ENCODE results near the gene TMEM61. TPM values are rescaled to one million over a fixed set of nuclear protein-coding genes. Genes with fewer than 3 reads are reported as not detected.
"Not testable (repeated sequence)": the region's sequence is repeated elsewhere in the genome, so short reads cannot be mapped to it uniquely, and the experiment has no call there.

The TMEM61 gene
- total and polyA plus RNA-seq, 2 donors (not counting 1 experiment from before 2014, with no cell fraction given) = not detected

GRCh38 chr1:54962612-54963395 is 17.6 kb upstream of the TMEM61 start:
- Histone ChIP-seq H3K4me2 (replicated peaks; ENCODE audit: low read depth, low read length, poor library complexity, severe bottlenecking) (no peak overlapping the region), H3K9me3 (ENCODE audit: control extremely low read depth in 1 of 3, control insufficient read depth in 2 of 3, insufficient read depth in 1 of 3, low read length in 2 of 3) (peaks cover 4 to 7% (median 4%) of the 10 kb centered on the region in 3 donors), H3K79me2 (ENCODE audit: control insufficient read depth, insufficient read depth, low read length) (no peaks in the 10 kb centered on the region), H3K36me3 (replicated peaks in 1 of 2; ENCODE audit: control extremely low read depth in 1 of 2, control insufficient read depth in 1 of 2, extremely low read depth in 1 of 2, insufficient read depth in 2 of 2, low read length in 1 of 2) (no peaks in the 10 kb centered on the region), H3K4me1 (ENCODE audit: control insufficient read depth in 2 of 2, insufficient read depth in 2 of 2, low read length in 2 of 2) (peaks cover 8 to 14% of the 10 kb centered on the region in 2 donors), H3K4me3 (ENCODE audit: control extremely low read depth in 1 of 5, extremely low read depth in 1 of 5, insufficient read depth in 1 of 5, low read depth in 2 of 5, low read length in 4 of 5) (no peak overlapping the region), H3K27me3 (replicated peaks in 1 of 4; ENCODE audit: control extremely low read depth in 1 of 4, control insufficient read depth in 3 of 4, insufficient read depth in 4 of 4, low read length in 3 of 4) (no peaks in the 10 kb centered on the region), H3K27ac (ENCODE audit: low read length in 2 of 2) (no peak overlapping the region), H2AFZ (ENCODE audit: insufficient read depth, low read depth, low read length, poor library complexity, severe bottlenecking) (no peak overlapping the region), H3K9ac (ENCODE audit: low read length) (no peak overlapping the region), H4K20me1 (ENCODE audit: control insufficient read depth, insufficient read depth, low read length, poor library complexity, severe bottlenecking) (no peaks in the 10 kb centered on the region)
- Mint-ChIP-seq H3K27me3 (no peaks in the 10 kb centered on the region), H3K4me1 (peaks cover 14% of the 10 kb centered on the region), H3K9me3 (ENCODE audit: insufficient read depth) (peaks cover 2% of the 10 kb centered on the region), H3K27ac (no peak overlapping the region), H3K4me3 (no peak overlapping the region)
- DNase-seq = no peak
- ChIA-PET POLR2A (no interaction called here), CTCF (interaction anchor here (0.8 kb wide), 1 partner anchor 16 kb away, joined by 3 read pairs; no protein-coding TSS in a partner anchor)
- TF ChIP-seq EZH2 (IDR thresholded peaks at IDR 0.05; ENCODE audit: borderline replicate concordance, insufficient read depth, low read depth, low read length, poor library complexity, severe bottlenecking) (no peak), CTCF (IDR thresholded peaks at IDR 0.05) (no peak)
- intact Hi-C loops (cut with micrococcal nuclease) = no loop called here
- WGBS (ENCODE audit: insufficient coverage) = 80% methylated on average over 1 of the region's 4 CpGs
- no peak for ATAC-seq (ENCODE audit: low read depth)

GRCh38 chr1:54963829-54964228 is 16.6 kb upstream of the TMEM61 start:
- H3K9me3 ChIP-seq (ENCODE audit: control extremely low read depth in 1 of 3, control insufficient read depth in 2 of 3, insufficient read depth in 1 of 3, low read length in 2 of 3); H3K79me2 ChIP-seq (ENCODE audit: control insufficient read depth, insufficient read depth, low read length); POLR2A ChIA-PET; ATAC-seq (ENCODE audit: low read depth); H3K4me3 Mint-ChIP-seq; DNase-seq; H3K36me3 ChIP-seq (replicated peaks in 1 of 2; ENCODE audit: control extremely low read depth in 1 of 2, control insufficient read depth in 1 of 2, extremely low read depth in 1 of 2, insufficient read depth in 2 of 2, low read length in 1 of 2); H3K27ac Mint-ChIP-seq; H2AFZ ChIP-seq (ENCODE audit: insufficient read depth, low read depth, low read length, poor library complexity, severe bottlenecking); intact Hi-C loops (cut with micrococcal nuclease); H3K27me3 Mint-ChIP-seq; H3K27ac ChIP-seq (ENCODE audit: low read length in 2 of 2); H3K4me2 ChIP-seq (replicated peaks; ENCODE audit: low read depth, low read length, poor library complexity, severe bottlenecking); H3K9ac ChIP-seq (ENCODE audit: low read length); H3K27me3 ChIP-seq (replicated peaks in 1 of 4; ENCODE audit: control extremely low read depth in 1 of 4, control insufficient read depth in 3 of 4, insufficient read depth in 4 of 4, low read length in 3 of 4); H3K9me3 Mint-ChIP-seq (ENCODE audit: insufficient read depth); H3K4me3 ChIP-seq (ENCODE audit: control extremely low read depth in 1 of 5, extremely low read depth in 1 of 5, insufficient read depth in 1 of 5, low read depth in 2 of 5, low read length in 4 of 5); CTCF ChIA-PET; H4K20me1 ChIP-seq (ENCODE audit: control insufficient read depth, insufficient read depth, low read length, poor library complexity, severe bottlenecking): not testable (repeated sequence)
- peaks cover 8 to 14% of the 10 kb centered on the region in 2 donors for H3K4me1 ChIP-seq (ENCODE audit: control insufficient read depth in 2 of 2, insufficient read depth in 2 of 2, low read length in 2 of 2)
- H3K4me1 Mint-ChIP-seq = peaks cover 14% of the 10 kb centered on the region
- 100% methylated on average over 3 of the region's 5 CpGs for WGBS (ENCODE audit: insufficient coverage)
